NCI-H510A treated with DMSO at 0.1 percent for 48 hours (cell line): ENCODE results near the gene UBN1.
"Not testable (repeated sequence)": the region's sequence is repeated elsewhere in the genome, so short reads cannot be mapped to it uniquely, and the experiment has no call there.

Experiments
- DNase-seq: peaks from one replicate; lab custom pipeline; 2025; lab: John Stamatoyannopoulos, UW

Gene UBN1

DNA sequence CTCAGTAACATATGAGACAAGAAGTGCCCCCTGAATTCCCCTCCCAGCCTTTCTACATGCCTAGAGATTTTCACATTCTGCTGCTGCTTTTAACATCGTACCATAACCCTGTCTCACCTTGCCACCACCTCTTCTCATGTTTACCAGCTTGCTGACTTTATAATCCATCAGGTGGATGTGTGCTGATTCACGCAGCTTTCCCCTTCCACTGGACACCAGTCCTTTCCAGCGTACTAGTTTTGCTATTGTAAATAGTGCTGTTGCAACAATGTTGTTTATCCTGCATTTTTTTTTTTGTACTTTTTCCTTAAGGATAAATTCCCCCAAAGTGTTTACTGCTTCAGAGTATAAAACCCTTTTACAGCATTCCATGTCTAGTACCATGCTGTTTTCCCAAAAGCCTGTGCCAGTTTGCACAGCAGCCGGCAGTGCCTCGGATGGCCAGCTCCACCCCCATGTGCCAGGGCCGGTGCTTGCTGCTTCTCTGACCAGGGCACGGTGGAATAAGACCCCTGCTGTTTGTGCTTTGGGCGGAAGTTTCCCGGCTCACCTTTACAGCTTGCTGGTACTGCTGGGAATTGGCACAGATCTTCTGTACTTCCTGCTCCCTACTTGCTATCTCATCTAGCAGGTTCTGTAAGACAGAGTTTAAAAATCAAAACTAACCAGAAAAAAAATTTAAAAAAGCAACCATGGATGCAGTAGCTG, 41.3 kb downstream of the UBN1 start:
- no peak for DNase-seq

DNA sequence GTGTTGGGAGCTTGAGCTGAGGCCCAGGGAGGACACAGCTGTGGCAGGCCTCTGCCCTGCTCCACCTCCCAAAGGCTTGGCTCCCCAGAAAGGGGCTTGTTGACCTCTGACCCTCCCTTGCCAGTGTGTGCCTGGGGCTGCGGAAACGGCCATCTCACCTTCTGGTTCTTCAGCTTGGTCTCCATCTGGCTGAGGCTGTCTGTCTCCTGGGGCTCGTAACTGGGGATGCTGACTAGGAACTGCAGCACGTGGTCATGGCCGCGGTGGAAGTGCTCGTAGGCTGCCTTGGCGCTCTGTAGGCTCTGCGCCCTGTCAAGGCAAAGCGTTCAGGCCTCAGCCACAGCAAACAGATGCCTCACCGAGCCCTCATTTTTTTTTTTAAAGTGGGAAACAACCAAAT, 42.7 kb downstream of the UBN1 start:
- no peak for DNase-seq

DNA sequence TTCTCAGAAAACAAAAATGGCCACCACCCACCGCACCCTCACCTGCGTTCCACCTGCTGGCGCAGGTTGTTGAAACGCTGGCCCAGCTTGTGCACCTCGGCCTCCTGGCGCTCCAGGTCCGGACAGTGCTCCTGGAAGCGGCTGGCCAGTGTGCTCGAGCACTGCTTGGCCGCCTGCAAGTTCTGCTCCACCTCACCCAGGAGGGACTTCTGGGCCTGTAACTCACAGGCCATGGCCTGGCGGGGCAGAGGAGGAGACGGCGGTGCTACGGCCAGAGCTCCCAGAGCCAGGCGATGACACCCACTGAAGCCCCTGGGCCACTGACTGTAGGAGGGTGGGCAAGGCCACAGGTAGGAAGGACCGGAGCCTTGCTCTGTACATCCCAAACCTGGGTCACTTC, 43.4 kb downstream of the UBN1 start:
- no peak for DNase-seq

GRCh38 chr16:4891097-4891885, 44.0 kb downstream of the UBN1 start:
- no peak for DNase-seq

GRCh38 chr16:4891886-4892216, 44.6 kb downstream of the UBN1 start:
- DNase-seq = peak; percentile 4

DNA sequence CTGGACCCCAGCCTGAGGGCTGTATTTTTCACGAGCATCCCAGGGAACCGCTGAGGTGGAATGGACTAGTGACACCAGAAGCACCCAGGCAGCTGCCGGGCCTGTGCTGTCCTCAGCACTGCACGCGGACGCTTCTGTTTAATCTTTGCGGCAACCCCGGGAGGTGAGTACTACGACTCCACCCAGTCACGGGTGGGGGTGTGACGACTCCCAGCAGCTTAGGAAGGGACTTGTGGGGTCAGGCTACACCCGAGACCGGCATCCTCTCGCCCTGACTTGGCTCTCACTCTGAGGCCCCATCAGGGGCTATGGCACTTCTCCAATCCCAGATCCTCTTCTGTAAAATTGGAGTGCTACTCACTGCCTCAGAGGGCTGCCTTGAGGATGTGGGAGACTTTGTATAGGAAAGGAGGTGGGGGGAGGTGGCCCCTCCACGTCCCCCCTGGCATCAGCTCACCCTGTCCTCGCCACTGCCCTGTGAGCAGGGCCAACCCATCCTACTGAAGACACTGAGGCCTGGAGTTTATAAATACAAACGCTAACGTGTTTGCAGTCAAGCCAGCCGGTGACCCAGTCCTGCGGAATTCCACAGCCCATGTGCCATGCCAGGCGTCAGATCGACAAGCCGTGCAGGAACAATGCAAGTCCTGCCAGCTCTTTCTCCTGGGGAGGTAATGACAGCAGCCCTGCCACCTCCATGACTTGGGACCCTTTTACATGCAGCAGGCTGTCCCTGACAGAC, 45.3 kb downstream of the UBN1 start:
- DNase-seq = no peak

GRCh38 chr16:4893103-4893862, 46.0 kb downstream of the UBN1 start:
- no peak for DNase-seq

- no peak for DNase-seq
Measured at GRCh38 chr16:4894276-4895150, 47.2 kb downstream of the UBN1 start.

DNA sequence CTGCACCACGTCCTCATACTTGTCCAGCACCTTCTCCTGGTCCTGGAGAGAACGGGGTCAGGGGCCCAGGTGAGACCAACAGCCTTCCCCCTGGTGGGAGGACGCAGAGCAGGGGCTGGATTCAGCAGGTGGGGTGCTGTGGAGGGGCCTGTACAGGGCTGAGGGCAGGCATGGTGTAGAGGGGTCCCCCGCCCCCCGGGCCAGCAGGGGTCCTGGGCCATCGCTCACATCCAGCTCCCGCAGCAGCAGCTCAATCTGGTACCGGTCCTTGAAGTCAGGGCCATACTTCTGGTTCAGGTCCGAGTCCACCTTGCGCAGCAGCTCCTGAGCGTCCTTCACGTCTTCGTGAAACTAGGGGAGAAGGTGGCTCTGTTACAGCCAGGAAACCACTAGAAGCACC, 48.1 kb downstream of the UBN1 start:
- no peak for DNase-seq

DNA sequence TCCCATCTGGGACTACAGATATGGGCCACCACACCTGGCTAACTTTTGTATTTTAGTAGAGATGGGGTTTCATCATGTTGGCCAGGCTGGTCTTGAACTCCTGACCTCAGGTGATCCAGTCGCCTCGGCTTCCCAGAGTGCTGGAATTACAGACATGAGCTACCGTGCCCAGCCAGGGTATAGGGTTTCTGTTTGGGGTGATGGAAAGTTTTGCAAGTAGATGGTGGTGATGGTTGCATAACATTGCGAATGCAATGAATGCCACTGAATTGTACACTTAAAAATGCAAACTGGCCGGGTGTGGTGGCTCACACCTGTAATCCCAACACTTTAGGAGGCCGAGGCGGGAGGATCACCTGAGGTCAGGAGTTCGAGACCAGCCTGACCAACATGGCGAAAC, 49.5 kb downstream of the UBN1 start:
- DNase-seq = not testable (repeated sequence)

- no peak for DNase-seq
Measured at GRCh38 chr16:4897328-4897727, 50.0 kb downstream of the UBN1 start.

DNA sequence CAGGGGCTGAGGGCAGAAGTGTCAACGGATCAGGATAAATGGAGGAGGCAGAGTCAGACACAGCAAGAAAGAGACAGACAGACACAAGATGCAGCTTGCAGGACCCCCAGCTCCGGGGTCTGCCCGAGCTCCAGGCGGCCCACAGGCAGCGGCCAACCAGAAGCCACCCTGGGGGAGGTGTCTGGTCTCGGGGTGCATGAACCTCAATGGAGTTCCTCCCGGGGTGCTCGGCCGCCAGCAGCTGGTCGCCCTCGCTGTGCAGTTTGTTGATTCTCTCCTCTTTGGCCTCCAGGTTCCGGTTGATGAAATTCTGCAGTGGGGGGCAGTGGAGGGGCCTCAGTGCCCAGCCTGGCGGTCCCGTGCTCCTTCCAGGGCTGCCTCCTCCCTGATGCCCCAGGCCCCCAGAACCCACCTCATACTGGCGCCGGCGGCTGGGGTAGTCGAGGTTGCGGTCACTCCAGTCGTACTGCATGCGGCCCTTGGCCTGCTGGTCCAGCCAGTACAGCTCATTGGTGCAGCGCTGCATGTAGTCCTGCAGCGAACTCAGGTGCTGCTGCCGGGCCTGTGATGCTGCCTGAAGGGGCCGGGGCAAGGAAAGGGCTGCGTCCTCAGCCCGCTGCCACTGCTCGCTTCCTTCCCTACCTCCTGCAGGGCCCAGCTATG, 51.7 kb downstream of the UBN1 start:
- no peak for DNase-seq

GRCh38 chr16:4899474-4899846, 52.2 kb downstream of the UBN1 start:
- no peak for DNase-seq

DNA sequence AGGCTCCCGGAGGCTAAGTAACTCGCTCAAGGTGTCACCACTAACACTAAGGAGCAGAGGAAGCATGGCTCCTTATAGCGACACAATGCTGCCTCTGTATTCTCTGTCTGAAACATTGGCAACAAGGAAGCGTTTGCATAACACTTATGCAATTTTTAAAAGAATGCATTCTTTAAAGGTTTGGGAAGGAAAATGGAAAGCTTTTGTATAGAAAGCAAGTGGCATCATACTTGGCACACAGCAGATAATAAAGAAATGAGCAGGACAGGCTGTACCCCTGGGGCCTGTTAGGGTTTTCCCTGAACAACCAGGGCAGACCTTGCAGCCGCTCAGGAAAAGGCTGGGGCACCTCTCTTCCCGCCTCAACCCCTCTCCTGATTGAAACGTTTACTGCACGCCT, 52.8 kb downstream of the UBN1 start:
- no peak for DNase-seq

DNA sequence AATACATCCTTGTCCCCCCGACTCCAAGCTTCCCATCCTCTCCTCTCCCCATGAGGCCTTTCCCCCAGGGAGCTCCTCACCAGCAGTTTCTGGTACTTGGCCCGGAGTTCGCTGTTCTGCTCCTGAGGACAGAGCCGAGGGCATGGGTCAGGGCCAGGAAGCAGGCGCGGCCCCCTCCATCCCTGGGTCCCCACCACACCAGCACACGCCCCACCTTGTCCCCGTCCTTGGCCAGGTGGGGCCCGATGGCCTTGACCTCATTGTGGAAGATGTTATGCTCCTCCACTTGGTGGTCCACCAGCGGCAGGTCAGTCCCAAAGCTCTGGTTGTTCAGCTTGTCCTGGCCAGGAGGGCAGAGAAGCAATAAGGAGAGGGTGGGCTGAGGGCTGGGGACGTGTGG, 53.5 kb downstream of the UBN1 start:
- no peak for DNase-seq

- DNase-seq = no peak
Measured at GRCh38 chr16:4902038-4902437, 54.8 kb downstream of the UBN1 start.

DNA sequence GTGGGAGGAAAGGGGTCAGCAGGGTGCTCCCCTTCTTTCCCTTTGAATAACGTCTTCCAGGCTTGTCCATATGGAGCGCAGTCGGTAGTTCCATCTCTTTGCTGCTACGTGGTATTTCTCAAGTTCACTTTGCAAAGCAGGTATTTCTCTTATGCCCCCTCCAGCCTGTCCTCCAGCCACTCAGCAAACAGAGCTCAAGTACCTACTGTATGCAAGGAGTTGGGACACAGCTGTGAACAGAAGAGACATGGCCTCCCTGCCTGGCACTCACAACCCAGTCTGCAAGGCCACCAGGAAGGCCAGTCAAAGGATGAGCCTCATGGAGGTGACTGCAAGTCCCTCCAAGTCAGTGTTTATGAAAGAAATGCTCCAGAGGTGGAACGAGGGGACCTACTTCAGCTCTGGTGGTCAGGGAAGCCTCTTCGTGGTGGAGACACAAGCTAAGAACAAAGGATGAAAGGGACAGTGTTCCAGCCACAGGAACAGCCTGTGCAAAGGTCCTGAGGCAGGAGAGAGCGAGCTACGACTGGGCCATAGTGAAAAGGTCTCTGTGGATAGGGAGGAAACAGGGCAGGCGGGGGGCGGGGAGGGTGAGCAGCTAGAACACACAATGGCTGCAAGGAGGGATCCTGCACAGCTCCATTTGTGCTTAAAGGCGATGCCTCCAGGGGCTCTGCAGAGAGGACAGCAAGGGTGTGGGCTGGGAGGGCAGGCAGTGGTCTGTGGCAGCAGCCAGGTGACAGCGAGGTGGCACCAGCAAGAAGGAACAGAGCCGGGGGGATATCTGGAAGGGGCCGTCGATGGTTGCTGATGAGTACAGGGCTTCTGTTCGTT, 57.0 kb downstream of the UBN1 start:
- no peak for DNase-seq

GRCh38 chr16:4904942-4905615, 57.8 kb downstream of the UBN1 start:
- DNase-seq = no peak

DNA sequence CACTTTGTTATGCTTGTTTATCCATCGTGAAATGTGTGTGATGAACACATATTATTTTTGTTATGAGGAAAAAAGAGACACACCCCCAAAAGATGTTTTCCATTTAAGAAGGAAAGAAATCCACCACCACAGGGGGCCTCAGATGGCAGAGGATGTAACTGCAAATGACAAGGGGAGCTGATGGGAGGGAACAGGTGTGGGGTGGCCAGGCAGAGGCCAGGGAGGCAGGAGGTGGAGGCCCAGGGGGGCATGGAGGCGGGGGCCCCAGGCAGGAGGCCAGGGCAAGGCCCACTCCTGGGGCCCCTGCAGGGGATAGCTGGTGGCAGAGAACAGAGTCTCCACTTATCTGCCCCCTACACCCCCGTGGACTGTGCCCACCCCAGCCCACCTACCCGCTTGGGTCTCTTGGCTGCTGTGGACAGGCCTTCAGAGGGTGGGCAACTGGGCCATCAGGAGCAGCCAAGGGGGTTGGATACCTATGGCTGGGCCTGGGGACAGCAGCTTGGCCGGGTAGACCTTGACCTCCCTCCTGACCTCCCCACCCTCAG, 61.6 kb downstream of the UBN1 start:
- no peak for DNase-seq
